GM12873 (cell line): ENCODE results near the gene KCP.

Source experiments
- TF ChIP-seq, protein P1 (sequence below): IDR thresholded peaks from 2 replicates; pipeline ENCODE4 v1.5.1; 2012; ENCODE audit warnings: low read depth, mild to moderate bottlenecking, moderate library complexity, low read length, control low read depth; ENCODE audit not compliant: insufficient read depth; ENCODE audit errors: missing control alignments

The KCP gene

DNA sequence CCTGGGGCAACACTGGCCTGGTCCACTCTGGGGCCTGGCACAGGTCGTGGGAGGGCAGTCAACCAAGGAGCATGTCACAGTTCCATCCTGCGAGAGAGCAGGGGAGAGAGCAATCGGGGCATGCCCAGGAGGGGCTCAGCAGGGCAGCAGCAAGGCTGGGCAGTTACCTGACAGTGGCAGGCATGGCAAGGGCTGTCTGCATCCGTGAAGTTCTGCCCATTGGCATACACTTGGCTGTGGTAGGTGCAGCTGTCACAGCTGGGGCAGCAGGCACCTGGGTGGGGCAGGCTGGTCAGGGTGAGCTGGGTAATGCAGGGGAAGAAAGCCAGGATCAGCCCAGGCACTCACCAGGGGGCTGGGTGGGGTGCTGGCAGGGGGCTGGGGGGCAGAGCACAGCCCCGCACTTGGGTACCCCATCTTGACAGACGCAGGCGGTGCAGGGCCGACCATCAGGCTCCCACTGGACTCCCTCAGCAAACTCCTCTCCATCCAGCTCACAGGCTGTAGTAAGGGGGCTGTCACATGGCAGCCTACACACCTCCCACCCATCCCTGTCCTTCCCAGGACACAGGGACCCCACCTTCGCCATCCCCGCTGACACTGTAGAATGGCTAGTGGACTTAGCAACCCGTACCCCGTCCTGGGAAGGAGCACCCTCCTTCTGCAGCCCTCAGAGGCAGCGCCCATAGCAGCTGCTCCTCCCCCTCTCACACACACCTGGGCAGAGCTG, 17.8 kb downstream of the KCP start:
- TF ChIP-seq, protein P1, sequence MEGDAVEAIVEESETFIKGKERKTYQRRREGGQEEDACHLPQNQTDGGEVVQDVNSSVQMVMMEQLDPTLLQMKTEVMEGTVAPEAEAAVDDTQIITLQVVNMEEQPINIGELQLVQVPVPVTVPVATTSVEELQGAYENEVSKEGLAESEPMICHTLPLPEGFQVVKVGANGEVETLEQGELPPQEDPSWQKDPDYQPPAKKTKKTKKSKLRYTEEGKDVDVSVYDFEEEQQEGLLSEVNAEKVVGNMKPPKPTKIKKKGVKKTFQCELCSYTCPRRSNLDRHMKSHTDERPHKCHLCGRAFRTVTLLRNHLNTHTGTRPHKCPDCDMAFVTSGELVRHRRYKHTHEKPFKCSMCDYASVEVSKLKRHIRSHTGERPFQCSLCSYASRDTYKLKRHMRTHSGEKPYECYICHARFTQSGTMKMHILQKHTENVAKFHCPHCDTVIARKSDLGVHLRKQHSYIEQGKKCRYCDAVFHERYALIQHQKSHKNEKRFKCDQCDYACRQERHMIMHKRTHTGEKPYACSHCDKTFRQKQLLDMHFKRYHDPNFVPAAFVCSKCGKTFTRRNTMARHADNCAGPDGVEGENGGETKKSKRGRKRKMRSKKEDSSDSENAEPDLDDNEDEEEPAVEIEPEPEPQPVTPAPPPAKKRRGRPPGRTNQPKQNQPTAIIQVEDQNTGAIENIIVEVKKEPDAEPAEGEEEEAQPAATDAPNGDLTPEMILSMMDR = no peak

DNA sequence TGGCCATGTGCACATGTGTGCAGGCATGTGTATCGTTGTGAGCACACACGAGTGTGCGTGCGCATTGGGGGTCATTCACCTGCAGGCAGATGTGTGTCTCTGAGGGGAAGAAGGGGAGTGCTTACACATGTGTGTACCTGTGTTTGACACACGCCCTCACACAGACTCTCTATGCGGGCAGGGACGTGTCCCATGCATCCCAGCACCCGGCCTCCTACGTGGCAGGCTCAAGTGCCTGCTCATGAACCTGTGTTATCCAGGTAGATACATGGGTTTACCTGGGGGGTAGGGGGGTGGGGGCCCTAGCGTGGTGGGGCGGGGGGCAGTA, 18.6 kb downstream of the KCP start:
- TF ChIP-seq, protein P1 = no peak

DNA sequence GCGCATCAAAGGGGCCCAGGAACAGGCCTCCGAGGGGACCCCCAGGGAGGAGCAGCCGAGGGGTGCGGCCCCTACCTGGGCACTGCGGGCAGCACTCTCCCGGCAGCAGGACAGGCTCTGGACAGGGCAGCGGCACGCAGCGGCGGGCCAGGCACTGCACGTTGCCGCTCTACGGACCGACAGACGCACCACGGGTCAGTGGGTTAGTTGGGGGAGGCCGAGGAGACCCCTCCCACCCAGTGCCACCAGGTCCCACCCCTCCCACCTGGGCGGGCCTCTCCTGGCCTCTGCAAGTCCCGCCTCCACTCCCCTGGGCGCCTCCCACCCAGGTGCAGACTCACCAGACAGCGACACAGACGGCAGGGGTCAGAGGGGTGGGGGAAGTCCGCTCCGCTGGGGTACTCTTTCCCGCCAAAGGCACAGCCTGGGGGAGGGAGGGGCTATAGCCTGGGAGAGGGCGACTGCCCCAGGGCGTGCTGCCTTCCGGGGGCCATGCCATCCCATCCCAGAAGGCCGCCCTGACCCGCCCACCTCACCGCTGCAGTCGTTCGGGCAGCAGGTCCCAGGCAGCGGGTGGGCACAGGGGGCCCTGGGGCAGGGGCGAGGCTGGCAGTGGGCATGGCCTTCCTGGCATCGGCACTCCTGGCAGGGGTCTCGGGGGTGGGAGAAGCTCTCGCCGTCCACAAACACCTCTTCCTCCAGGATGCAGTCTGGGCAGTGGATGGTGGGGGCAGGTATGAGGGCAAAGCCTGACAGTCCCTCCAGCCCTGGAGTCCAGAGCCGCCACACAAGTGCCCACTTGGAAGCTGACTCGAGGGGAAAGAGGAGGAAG, 19.2 kb downstream of the KCP start:
- TF ChIP-seq, protein P1 = no peak

GRCh38 chr7:128890306-128891109, 20.0 kb downstream of the KCP start:
- TF ChIP-seq, protein P1 = no peak

DNA sequence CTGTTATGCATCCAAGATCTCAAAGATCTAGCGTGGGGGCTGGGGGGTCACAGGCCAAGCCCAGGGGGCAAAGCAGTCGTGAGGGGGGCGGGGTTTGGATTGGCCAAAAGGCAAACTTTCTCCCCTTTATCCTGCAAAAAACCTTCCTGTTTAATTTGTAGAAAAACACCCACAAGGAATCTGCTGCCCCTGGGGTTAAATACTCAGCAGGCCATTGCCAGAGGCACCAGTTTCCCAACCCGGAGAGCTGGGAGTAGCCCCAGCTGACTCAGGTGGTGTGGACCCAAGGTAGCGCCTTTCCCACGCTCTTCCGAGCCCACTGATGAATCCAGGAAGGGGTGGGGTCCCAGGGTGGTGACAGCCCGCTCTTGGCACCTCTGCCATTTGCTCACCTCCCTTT, 21.4 kb downstream of the KCP start:
- TF ChIP-seq, protein P1 = no peak

DNA sequence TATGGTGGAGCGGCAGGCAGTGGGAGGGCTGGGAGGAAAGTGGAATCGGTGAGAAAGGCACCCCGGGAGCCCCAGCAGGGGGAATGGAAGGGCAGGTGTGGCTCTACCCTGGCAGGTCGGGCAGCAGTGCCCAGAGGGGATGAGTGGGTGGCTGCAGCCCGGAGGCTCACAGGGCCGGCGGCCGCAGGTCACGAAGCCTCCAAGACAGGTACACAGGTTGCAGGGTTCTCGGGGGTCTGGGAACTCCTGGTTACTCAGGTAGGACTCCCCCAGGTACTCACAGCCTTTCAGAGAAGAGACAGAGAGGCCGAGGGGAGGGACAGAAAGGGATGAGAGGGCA, 21.8 kb downstream of the KCP start:
- TF ChIP-seq, protein P1 = no peak
